Ecto neural progenitor cell (in vitro differentiated cells): ENCODE results near the gene SLCO3A1.

Source experiments
- DNase-seq: peaks from one replicate; pipeline ENCODE4 v3.0.0-alpha.2; 2018; ENCODE audit warnings: low spot score

The SLCO3A1 gene

GRCh38 chr15:92101708-92102394 is 248.3 kb downstream of the SLCO3A1 start:
- DNase-seq: no peak

GRCh38 chr15:92102395-92102755 is 248.9 kb downstream of the SLCO3A1 start:
- no peak for DNase-seq

GRCh38 chr15:92104072-92104471 is 250.6 kb downstream of the SLCO3A1 start:
- no peak for DNase-seq

- DNase-seq: no peak
Measured at GRCh38 chr15:92105611-92106010, 252.1 kb downstream of the SLCO3A1 start.

- DNase-seq: no peak
Measured at GRCh38 chr15:92107510-92107909, 254.0 kb downstream of the SLCO3A1 start.

- no peak for DNase-seq
Measured at GRCh38 chr15:92109191-92109873, 255.8 kb downstream of the SLCO3A1 start.

GRCh38 chr15:92111291-92111690 is 257.8 kb downstream of the SLCO3A1 start:
- DNase-seq: no peak

GRCh38 chr15:92111751-92112150 is 258.2 kb downstream of the SLCO3A1 start:
- DNase-seq: no peak

GRCh38 chr15:92112180-92112579 is 258.7 kb downstream of the SLCO3A1 start:
- no peak for DNase-seq

GRCh38 chr15:92112711-92113110 is 259.2 kb downstream of the SLCO3A1 start:
- DNase-seq: no peak

GRCh38 chr15:92113832-92114231 is 260.3 kb downstream of the SLCO3A1 start:
- DNase-seq: no peak

GRCh38 chr15:92115834-92116233 is 262.3 kb downstream of the SLCO3A1 start:
- no peak for DNase-seq

GRCh38 chr15:92116330-92116729 is 262.8 kb downstream of the SLCO3A1 start:
- DNase-seq: no peak

- DNase-seq: no peak
Measured at GRCh38 chr15:92117261-92117731, 263.8 kb downstream of the SLCO3A1 start.

- DNase-seq: no peak
Measured at GRCh38 chr15:92118162-92118935, 264.8 kb downstream of the SLCO3A1 start.

- no peak for DNase-seq
Measured at GRCh38 chr15:92118936-92119325, 265.4 kb downstream of the SLCO3A1 start.

- DNase-seq: no peak
Measured at GRCh38 chr15:92120094-92120795, 266.7 kb downstream of the SLCO3A1 start.

GRCh38 chr15:92121047-92121446 is 267.5 kb downstream of the SLCO3A1 start:
- DNase-seq: no peak

- DNase-seq: no peak
Measured at GRCh38 chr15:92122259-92122658, 268.8 kb downstream of the SLCO3A1 start.

- no peak for DNase-seq
Measured at GRCh38 chr15:92123962-92124656, 270.6 kb downstream of the SLCO3A1 start.

GRCh38 chr15:92124657-92125010 is 271.1 kb downstream of the SLCO3A1 start:
- DNase-seq: no peak

- no peak for DNase-seq
Measured at GRCh38 chr15:92128788-92129187, 275.3 kb downstream of the SLCO3A1 start.
